ENCODE results near the gene MTCL1. TPM values are rescaled to one million over a fixed set of nuclear protein-coding genes. Genes with fewer than 3 reads are reported as not detected.

MTCL1 gene
- total and polyA plus RNA-seq, 2 of the 8 experiments (the other 6 are each of a cell fraction or from before 2014, with no cell fraction given): 16.6 to 60.8 TPM

GRCh38 chr18:8806798-8807487 is 101.6 kb downstream of the MTCL1 start:
- no peaks in the 10 kb centered on the region for H3K23me2 ChIP-seq (ENCODE audit: low read depth, low read length)
- no peak overlapping the region for H3K14ac ChIP-seq (ENCODE audit: insufficient read length)
- no peaks in the 10 kb centered on the region for H4K20me1 ChIP-seq (replicated peaks in 1 of 2; ENCODE audit: control insufficient read depth in 1 of 2, insufficient read depth in 2 of 2, low read length in 2 of 2)
- ChIA-PET POLR2A (ENCODE audit: partially characterized antibody) (no interaction called here), CTCF (ENCODE audit: partially characterized antibody) (interaction anchor here (1.7 kb wide), 2 partner anchors 175 to 181 kb away, joined by 4 to 5 read pairs; no protein-coding TSS in a partner anchor)
- no peak overlapping the region for H3K18ac ChIP-seq (ENCODE audit: extremely low read depth, low read length)
- H3K4me3 ChIP-seq (ENCODE audit: extremely low read depth in 1 of 4, insufficient read depth in 2 of 4, low read depth in 3 of 4, low read length in 4 of 4): no peak overlapping the region
- no peak overlapping the region for H4K91ac ChIP-seq (replicated peaks; ENCODE audit: insufficient read length, low read length)
- no peak overlapping the region for H2AFZ ChIP-seq (ENCODE audit: low read length)
- no peak overlapping the region for H3K23ac ChIP-seq (ENCODE audit: insufficient read length)
- H2BK5ac ChIP-seq (ENCODE audit: low read depth, low read length): no peak overlapping the region
- H2BK12ac ChIP-seq (ENCODE audit: low read depth, low read length): no peak overlapping the region
- no peak overlapping the region for H3K9ac ChIP-seq (replicated peaks in 1 of 4; ENCODE audit: extremely low read depth in 1 of 4, low read depth in 3 of 4, low read length in 3 of 4)
- no peak overlapping the region for H3K4me2 ChIP-seq (ENCODE audit: insufficient read depth in 1 of 2, low read depth in 2 of 2, low read length in 2 of 2)
- WGBS, 2 experiments (ENCODE audit: extremely low coverage in 1 of 2, insufficient coverage in 1 of 2, insufficient read length in 1 of 2, insufficient replicate concordance in 2 of 2, low coverage in 1 of 2, low lambda C conversion rate in 2 of 2, missing lambda C conversion rate in 1 of 2): 90% methylated on average over 19 of the region's 19 CpGs; no CpG with 5 or more reads in 1 of the 2 experiments
- no peaks in the 10 kb centered on the region for H3K4me1 ChIP-seq (replicated peaks in 1 of 4; ENCODE audit: control insufficient read depth in 3 of 4, insufficient read depth in 4 of 4, low read length in 3 of 4)
- H3K56ac ChIP-seq (replicated peaks; ENCODE audit: insufficient read length, low read depth, low read length): no peak overlapping the region
- no peak overlapping the region for H2BK15ac ChIP-seq (ENCODE audit: low read length)
- H3K9me3 ChIP-seq (ENCODE audit: insufficient read depth in 2 of 2, low read depth in 1 of 2, low read length in 1 of 2): no peaks in the 10 kb centered on the region
- FAIRE-seq: no peak
- H4K8ac ChIP-seq (ENCODE audit: extremely low read depth, insufficient read depth, low read length): no peak overlapping the region; the same call in 1 of the 2 replicates
- H3K36me3 ChIP-seq (ENCODE audit: control insufficient read depth in 2 of 4, insufficient read depth in 4 of 4, low read length in 3 of 4): peaks cover 2 to 16% (median 9%) of the 10 kb centered on the region in 4 experiments; a peak in 6 of 8 replicates
- H2BK120ac ChIP-seq (replicated peaks; ENCODE audit: low read depth, low read length): no peak overlapping the region
- DNase-seq (ENCODE audit: low read depth in 1 of 2, low spot score in 2 of 2): no peak
- H3K79me2 ChIP-seq (ENCODE audit: control insufficient read depth in 1 of 2, insufficient read depth in 2 of 2, low read length in 2 of 2): no peaks in the 10 kb centered on the region
- no peak overlapping the region for H2AK5ac ChIP-seq (ENCODE audit: low read depth, low read length)
- no peak overlapping the region for H4K5ac ChIP-seq (ENCODE audit: insufficient read length, low read depth, low read length)
- no peak overlapping the region for H3K4ac ChIP-seq (replicated peaks; ENCODE audit: insufficient read length, low read depth, low read length)
- H3K79me1 ChIP-seq (ENCODE audit: low read depth, low read length): no peaks in the 10 kb centered on the region; the same call in 1 of the 2 replicates
- H3K27ac ChIP-seq (ENCODE audit: low read depth, low read length): no peak overlapping the region
- H3K27me3 ChIP-seq (replicated peaks in 1 of 4; ENCODE audit: control insufficient read depth in 3 of 4, extremely low read depth in 1 of 4, insufficient read depth in 3 of 4, low read length in 3 of 4): no peaks in the 10 kb centered on the region
- no peak overlapping the region for H2BK20ac ChIP-seq (ENCODE audit: low read length)
- TF ChIP-seq TBP (IDR thresholded peaks at IDR 0.05; ENCODE audit: low read depth, low read length): no peak
- no peak for TF ChIP-seq EP300 (IDR thresholded peaks at IDR 0.05; ENCODE audit: borderline replicate concordance in 1 of 2, low read depth in 2 of 2, low read length in 2 of 2)
- no peak for TF ChIP-seq E2F6 (IDR thresholded peaks at IDR 0.05)
- TF ChIP-seq CHD1 (IDR thresholded peaks at IDR 0.05; ENCODE audit: low read depth, low read length): no peak
- no peak for TF ChIP-seq CHD2 (IDR thresholded peaks at IDR 0.05; ENCODE audit: low read length)
- TF ChIP-seq SRF (IDR thresholded peaks at IDR 0.05; ENCODE audit: low read depth, low read length): no peak
- TF ChIP-seq SUZ12 (IDR thresholded peaks at IDR 0.05; ENCODE audit: low read length): no peak
- no peak for TF ChIP-seq CBX5 (IDR thresholded peaks at IDR 0.05; ENCODE audit: low read depth, low read length)
- TF ChIP-seq FOSL1 (IDR thresholded peaks at IDR 0.05; ENCODE audit: insufficient read depth, low read depth, low read length): no peak
- no peak for TF ChIP-seq KDM5A (IDR thresholded peaks at IDR 0.05; ENCODE audit: low read length)
- TF ChIP-seq EGR1 (IDR thresholded peaks at IDR 0.05; ENCODE audit: borderline replicate concordance, low read depth, low read length): no peak
- TF ChIP-seq YY1 (IDR thresholded peaks at IDR 0.05; ENCODE audit: low read depth, low read length): no peak
- TF ChIP-seq TEAD4 (IDR thresholded peaks at IDR 0.05; ENCODE audit: low read depth, low read length): no peak
- TF ChIP-seq SP2 (IDR thresholded peaks at IDR 0.05; ENCODE audit: low read length): no peak
